ENCODE data around the gene PHAF1. TPM values are rescaled to one million over a fixed set of nuclear protein-coding genes. Genes with fewer than 3 reads are reported as not detected.

PHAF1 gene
- total and polyA plus RNA-seq, 2 of the 13 experiments (the other 11 are each of a cell fraction or from before 2014, with no cell fraction given): 48.3 to 174 TPM

DNA sequence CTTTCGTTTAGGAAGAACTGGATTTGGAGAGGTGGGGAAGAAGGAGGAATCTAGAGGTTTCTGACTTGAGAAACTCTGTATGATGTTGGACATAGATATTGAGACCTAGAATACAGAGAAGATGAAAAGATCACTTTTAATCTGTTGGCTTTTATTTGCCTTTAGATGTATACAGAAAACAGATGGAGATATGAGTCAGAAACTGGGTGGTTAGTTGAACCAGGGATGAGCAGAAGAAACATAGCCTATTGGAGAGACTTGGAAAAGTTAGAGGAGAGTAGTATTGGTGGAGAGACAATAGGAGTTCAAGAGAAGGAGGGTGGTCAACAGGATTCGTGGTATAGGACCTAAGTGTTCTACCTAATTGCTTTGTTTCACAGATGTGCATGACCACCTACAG is 5.1 kb downstream of the PHAF1 start:
- Histone ChIP-seq H3K9me3 (ENCODE audit: low read length) (no peaks in the 10 kb centered on the region), H3K4me2 (ENCODE audit: low read depth, low read length) (peak overlapping the region; percentile 59), H3K4me3 (replicated peaks in 1 of 3; ENCODE audit: insufficient read depth in 1 of 3, low read depth in 2 of 3, low read length in 3 of 3) (peak overlapping the region; percentile 12 to 20 (median 18); a peak in 3 of 6 replicates), H4K20me1 (ENCODE audit: insufficient read depth, low read length) (peaks cover 47% of the 10 kb centered on the region), H3K4me1 (ENCODE audit: insufficient read depth, low read length) (peaks cover 72% of the 10 kb centered on the region), H3K27ac (ENCODE audit: extremely low read length, insufficient read depth, low read length) (peak overlapping the region; percentile 87), H3K27me3 (ENCODE audit: control insufficient read depth in 1 of 2, insufficient read depth in 2 of 2, low read length in 2 of 2) (no peaks in the 10 kb centered on the region; a peak in 1 of 5 replicates), H3K79me2 (ENCODE audit: insufficient read depth, low read length) (peaks cover 93% of the 10 kb centered on the region), H3K9ac (ENCODE audit: insufficient read depth, low read depth, low read length) (peak overlapping the region; percentile 4; the same call in 1 of the 2 replicates), H3K36me3 (replicated peaks in 1 of 2; ENCODE audit: control insufficient read depth in 1 of 2, insufficient read depth in 2 of 2, low read length in 2 of 2) (peaks cover 15 to 22% of the 10 kb centered on the region in 2 experiments), H2AFZ (ENCODE audit: low read length) (no peak overlapping the region)
- intact Hi-C loops (cut with micrococcal nuclease; ENCODE audit: unreplicated experiment) (no loop called here), in situ Hi-C loops (cut with HindIII; ENCODE audit: extremely low pct_ligation_motif_present, low pct_unique_long_range_greater_than_20kb) (no loop called here)
- TSS peak; percentile 5 for BruUV-seq (replicated peaks)
- FAIRE-seq (no peak), ATAC-seq (no peak), DNase-seq (ENCODE audit: low spot score) (no peak)
- ChIA-PET CTCF (ENCODE audit: low intra/inter-chr PET ratio, low total read pairs) (no interaction called here), POLR2A (interaction anchor here (0.7 to 2.2 kb wide), 6 partner anchors 11 to 97 kb away, joined by 3 to 7 read pairs (median 4); partner anchors contain the start of gene B3GNT9)
- no peak for TF ChIP-seq KDM5A (IDR thresholded peaks at IDR 0.05; ENCODE audit: borderline replicate concordance, low read length)
- TF ChIP-seq ZNF878 (CRISPR knock-in tag; IDR thresholded peaks at IDR 0.05): 0 out of 2 replicates have a peak, but pooled peaks have one; percentile 34
- TF ChIP-seq, protein P1, sequence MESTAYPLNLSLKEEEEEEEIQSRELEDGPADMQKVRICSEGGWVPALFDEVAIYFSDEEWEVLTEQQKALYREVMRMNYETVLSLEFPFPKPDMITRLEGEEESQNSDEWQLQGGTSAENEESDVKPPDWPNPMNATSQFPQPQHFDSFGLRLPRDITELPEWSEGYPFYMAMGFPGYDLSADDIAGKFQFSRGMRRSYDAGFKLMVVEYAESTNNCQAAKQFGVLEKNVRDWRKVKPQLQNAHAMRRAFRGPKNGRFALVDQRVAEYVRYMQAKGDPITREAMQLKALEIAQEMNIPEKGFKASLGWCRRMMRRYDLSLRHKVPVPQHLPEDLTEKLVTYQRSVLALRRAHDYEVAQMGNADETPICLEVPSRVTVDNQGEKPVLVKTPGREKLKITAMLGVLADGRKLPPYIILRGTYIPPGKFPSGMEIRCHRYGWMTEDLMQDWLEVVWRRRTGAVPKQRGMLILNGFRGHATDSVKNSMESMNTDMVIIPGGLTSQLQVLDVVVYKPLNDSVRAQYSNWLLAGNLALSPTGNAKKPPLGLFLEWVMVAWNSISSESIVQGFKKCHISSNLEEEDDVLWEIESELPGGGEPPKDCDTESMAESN (CRISPR knock-in tag; conservative IDR thresholded peaks at IDR 0.05): 0 out of 2 replicates have a peak, but pooled peaks have one; percentile 26
- TF ChIP-seq CCDC6 (CRISPR knock-in tag; IDR thresholded peaks at IDR 0.05): 0 out of 2 replicates have a peak, but pooled peaks have one; percentile 40
- no peak for TF ChIP-seq ZNF256 (CRISPR knock-in tag; conservative IDR thresholded peaks at IDR 0.05)
- TF ChIP-seq RARA (CRISPR knock-in tag; IDR thresholded peaks at IDR 0.05): no peak
- TF ChIP-seq ATAD3A (CRISPR knock-in tag; IDR thresholded peaks at IDR 0.05): no peak
- 0 out of 2 replicates have a peak, but pooled peaks have one; percentile 0 for TF ChIP-seq MEF2D (CRISPR knock-in tag; IDR thresholded peaks at IDR 0.05)
- no peak for TF ChIP-seq HNF4G (IDR thresholded peaks at IDR 0.05; ENCODE audit: borderline replicate concordance, low read depth, low read length)
- 0 out of 2 replicates have a peak, but pooled peaks have one; percentile 8 for TF ChIP-seq HNF4G (CRISPR knock-in tag; IDR thresholded peaks at IDR 0.05; ENCODE audit: borderline replicate concordance, low read depth)
- TF ChIP-seq MIXL1 (CRISPR knock-in tag; IDR thresholded peaks at IDR 0.05): 0 out of 2 replicates have a peak, but pooled peaks have one; percentile 28
- TF ChIP-seq ZNF20 (CRISPR knock-in tag; IDR thresholded peaks at IDR 0.05): no peak
- TF ChIP-seq, protein P2, sequence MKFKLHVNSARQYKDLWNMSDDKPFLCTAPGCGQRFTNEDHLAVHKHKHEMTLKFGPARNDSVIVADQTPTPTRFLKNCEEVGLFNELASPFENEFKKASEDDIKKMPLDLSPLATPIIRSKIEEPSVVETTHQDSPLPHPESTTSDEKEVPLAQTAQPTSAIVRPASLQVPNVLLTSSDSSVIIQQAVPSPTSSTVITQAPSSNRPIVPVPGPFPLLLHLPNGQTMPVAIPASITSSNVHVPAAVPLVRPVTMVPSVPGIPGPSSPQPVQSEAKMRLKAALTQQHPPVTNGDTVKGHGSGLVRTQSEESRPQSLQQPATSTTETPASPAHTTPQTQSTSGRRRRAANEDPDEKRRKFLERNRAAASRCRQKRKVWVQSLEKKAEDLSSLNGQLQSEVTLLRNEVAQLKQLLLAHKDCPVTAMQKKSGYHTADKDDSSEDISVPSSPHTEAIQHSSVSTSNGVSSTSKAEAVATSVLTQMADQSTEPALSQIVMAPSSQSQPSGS (CRISPR knock-in tag; IDR thresholded peaks at IDR 0.05): no peak
- WGBS (ENCODE audit: low lambda C conversion rate): 76% methylated on average over 2 of the region's 2 CpGs

All from HepG2 (cell line).